Fibroblast of peridontal ligament (primary cell): Measurements from ENCODE around the gene TBX4.
"Not testable (repeated sequence)": the region's sequence is repeated elsewhere in the genome, so short reads cannot be mapped to it uniquely, and the experiment has no call there.

Experiments used
- DNase-seq: peaks from one replicate; pipeline ENCODE4 v3.0.0-alpha.2; 2010; ENCODE audit errors: extremely low read depth

Gene TBX4

DNA sequence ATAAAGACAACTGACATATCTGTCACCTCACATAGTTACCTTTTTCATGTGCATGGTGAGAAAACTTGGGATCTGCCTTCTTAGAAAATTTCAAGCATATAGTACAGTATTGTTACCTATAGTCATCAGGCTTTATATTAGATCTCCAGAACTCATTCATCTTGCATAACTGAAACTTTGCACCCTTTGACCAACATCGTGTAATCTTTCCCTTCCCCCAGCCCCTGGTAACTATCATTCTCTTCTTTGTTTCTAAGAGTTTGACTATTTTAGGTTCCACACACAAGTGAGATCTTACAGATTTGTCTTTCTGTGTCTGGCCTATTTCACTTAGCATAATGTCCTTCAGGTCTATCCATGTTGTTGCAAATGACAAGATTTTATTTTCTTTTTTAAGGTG, 22.9 kb upstream of the TBX4 start:
- DNase-seq, result no peak

DNA sequence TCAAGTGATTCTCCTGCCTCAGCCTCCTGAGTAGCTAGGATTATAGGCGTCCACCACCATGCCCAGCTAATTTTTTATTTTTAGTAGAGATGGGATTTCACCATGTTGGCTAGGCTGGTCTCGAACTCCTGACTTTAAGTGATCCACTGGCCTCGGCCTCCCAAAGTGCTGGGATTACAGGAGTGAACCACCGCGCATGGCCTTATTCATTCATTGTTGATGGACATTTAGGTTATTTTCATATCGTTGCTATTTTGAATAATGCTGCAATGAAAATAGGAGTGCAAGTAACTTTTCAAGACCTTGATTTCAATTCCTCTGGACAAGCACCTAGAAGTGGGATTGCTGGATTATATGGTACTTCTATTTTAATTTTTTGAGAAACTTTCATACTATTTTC, 22.4 kb upstream of the TBX4 start:
- not testable (repeated sequence) for DNase-seq

DNA sequence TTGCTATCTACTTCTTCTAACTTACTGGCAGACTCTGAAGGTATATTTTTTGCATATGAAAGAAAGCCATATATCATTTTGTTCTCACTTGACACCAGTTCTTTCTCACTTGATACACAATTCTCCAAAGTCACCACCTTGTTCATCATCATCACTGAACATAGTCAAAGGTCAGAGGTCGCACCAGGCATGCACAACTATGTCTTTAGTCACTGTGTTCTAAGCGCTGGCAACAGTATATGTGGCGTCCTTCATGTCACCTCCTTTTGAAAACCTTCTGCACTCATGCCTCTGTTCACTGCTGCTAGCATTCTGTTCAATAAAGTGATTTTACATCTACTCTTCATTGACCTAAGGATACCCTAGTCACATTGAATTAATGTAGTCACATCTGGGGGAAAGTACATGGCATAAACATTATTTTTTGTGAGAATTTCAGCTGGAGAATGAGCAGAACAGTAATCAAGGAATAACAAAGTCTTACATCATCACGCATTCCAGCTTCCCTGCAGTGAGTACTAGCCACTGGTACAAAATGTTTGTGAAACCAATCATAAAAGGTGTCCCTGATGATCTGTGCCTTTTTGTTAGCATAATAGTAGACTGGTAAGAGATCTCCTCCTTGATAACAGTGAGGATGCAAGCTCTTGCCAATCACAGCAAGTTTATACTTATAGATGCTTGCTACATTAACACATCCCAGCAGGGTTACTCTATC, 20.5 kb upstream of the TBX4 start:
- DNase-seq, result peak; percentile 33

DNA sequence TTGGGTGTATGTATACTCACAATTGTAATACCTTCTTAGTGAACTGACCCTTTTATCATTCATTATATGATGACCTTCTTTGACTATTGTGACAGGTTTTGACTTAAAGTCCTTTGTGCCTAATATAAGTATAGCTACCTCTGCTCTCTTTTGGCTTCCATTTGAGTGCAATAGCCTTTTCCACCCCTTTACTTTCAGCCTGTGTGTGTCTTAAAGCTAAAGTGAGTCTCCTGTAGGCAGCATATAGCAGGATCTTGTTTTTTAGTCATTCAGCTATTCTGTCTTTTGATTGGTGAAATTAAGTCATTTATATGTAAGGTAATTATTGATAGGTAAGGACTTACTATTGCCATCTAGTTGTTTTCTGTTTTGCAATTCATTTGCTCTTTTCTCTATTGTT, 15.9 kb upstream of the TBX4 start:
- no peak for DNase-seq

DNA sequence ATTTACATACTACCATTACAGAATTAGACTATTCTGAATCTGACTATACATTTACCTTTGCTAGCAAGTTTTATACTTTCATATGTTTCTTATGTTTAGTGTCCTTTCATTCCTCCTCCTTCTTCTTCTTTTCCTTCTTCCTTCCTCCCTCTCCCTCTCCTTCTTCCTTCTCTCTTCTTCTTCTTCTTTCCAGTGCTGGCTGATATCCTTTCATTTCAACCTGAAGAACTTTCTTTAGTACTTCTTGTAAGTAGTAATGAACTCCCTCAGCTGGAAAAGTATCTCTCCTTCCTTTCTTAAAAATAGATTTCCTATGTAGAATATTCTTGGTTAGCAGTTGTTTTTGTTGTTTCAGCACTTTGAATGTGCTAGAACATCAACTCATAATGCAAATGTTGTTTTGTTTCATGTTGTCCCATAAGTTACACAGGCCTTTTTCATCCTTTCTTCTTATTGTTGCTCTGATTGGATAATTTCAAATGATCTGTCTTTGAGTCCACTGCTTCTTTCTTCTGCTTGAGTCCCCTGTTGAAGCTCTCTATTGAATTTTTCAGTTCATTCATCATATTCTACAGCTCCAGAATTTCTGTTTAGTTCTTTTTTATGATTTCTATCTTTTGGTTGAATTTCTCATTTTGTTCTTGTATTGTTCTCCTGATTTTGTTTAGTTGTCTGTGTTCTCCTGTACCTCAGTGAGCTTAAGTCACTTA, 15.1 kb upstream of the TBX4 start:
- DNase-seq, result no peak

DNA sequence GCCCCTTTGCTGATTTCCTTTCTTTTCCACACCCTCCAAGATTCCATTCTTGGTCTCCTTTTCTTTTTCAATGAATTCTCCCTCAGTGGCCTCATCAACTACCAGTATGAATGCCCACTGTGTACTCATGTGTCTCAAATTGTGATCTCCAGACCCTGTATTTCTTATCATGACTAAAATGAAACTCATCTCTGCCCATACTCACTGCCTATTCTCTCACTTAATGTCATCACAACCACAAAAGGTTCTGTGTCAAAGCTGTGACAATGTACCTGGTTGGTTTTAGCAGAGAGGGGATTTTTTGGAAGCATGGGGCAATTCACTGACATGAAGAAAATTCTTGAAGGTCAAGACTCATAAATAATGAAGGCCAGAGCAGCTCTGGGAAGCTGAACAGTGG, 11.5 kb upstream of the TBX4 start:
- DNase-seq, result no peak

DNA sequence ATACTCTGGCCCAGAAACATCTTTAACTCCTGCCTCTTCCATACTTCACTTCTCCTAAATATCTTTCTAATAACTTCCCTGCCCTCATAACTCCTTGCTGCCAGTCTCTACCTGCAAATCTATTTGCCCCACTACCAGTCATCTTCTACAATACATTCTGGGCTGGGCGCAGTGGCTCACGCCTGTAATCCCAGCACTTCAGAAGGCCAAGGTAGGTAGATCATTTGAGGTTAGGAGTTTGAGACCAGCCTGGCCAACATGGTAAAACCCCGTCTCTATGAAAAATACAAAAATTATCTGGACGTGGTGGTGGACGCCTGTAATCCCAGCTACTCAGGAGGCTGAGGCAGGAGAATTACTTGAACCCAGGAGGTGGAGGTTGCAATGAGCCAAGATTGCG, 10.7 kb upstream of the TBX4 start:
- not testable (repeated sequence) for DNase-seq

DNA sequence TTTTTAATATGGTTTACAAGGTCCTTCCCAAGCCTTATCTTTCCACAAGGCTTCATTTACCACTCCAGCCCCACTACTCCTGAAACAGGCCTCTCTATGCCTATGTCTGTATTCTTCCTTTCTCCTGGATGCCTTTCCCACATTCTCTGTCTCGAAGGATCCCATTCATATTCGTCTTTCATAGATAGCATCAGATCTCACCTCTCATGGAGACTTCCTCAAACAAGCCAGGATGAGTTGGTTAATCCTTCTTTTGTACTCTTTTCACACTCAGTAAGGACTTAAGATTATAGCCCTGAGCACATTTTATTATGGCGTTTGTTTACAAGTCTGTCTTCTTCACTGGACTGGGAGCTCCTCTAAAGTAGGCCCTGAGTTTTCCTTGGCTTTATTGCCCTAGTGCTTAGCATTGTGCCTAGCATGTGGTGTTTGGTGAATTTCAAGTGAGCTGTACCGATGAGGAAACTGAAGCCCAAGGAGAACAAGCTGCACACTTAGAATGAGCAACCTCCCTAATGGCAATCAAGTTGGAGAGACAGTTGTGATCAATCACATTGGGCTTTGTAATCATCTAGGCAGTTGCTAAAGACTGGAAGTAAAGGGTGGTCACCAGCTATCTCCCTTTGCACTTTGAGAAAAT, 10.0 kb upstream of the TBX4 start:
- DNase-seq, result no peak

DNA sequence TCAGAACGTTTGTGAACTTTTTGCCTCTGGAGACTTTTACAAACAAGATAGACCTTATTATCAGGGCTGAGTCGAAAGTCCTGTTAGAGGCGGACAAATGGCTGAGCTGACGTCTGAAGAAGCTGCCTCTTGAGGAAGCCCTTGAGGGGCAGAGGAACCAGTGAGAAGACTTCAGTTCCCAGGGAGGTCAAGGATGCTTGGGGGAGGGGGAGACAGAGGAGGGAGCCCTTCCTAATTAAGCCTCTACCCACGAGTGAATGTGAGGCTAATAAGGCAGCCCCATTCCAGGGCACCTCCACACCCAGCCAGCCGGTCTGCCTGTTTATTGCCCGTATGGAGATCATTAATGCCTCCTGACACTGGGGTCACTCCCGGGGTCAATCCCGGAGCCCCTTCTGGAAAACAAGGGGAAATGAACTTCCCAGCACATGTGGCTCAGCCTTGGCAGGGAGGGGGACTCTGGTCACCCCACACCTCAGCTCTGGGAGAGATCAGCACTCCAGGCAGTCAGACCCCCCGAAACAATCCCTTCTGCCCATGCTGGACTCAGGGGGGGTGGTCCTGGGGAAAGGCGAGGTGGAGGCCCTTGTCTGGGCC, 9.2 kb upstream of the TBX4 start:
- no peak for DNase-seq

DNA sequence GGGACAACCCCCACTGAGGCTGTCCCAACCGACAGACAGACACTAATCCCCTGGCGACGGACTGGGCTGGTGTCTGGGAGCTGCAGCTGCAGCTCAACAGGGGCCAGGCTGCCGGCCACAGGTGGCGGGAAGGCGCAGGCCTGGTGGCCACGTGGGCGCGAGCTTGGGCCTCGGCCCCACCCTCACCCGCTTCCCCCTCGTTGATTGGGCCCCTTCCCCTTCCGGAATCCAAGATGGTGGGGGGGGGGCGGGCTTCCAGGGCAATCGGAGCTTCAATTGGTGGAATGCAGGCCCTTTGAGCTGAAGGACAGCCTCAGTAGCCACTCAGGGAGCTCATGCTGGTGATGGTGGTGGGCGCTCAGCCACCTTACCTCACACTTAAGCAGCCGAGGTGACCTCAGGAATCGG, 8.7 kb upstream of the TBX4 start:
- no peak for DNase-seq

DNA sequence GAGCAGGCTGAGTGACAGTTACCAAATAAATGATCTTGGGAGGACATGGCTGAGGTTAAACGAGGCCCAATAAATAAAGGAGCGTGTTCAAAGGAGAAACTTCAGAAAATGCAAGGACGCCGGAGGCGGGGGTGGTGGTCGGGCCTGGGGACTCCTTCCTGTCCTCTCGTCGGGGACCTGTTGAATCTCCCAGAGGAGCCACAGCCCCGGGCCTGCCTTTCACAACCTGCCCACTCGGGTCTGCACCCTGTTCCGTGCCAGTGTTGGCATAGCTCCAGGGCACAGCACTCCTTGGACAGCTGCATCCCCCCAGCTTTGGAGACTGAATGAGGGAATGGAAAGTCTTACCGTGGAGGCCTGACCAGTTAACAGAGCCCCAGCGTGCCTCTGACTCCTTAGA, 8.1 kb upstream of the TBX4 start:
- no peak for DNase-seq

DNA sequence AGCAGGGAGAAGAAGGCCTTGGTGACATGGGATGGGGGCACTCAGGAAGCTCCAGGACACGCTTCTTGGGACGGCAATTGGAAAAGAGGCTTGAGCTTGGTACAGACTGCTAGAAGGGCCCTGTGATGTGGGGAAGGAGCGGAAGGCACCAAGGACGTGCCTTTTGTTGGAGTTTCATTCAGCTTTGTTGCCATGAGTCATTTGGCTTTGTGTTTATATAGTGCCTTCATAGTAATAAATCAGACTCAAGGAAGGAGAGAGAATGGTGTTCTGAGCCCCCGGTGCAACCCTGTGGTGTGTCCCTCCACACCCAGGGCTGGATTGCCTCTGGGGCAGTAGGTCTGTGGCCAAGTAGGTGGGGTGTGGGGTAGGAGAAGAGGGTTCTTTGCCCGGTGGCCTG, 7.4 kb upstream of the TBX4 start:
- DNase-seq, result no peak

DNA sequence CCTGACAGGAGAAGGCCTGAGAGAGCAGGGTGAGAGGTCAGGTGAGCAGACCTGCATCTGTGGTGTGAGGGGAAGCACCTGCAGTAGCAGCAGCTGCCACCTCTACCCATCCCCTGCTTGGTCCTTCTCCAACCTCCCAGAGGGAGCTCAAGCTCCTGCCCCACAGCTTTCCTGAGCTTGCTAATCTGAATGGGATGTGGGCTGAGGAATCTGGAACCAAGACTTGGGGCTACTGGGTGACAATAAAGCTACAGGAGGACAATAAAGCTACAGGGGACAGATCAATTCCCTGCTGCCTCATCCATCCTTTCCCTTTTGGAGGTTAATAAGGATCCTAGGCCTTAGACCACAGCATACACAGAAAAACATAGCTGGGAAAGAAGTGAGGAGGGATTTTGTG, 4.9 kb upstream of the TBX4 start:
- DNase-seq, result no peak

DNA sequence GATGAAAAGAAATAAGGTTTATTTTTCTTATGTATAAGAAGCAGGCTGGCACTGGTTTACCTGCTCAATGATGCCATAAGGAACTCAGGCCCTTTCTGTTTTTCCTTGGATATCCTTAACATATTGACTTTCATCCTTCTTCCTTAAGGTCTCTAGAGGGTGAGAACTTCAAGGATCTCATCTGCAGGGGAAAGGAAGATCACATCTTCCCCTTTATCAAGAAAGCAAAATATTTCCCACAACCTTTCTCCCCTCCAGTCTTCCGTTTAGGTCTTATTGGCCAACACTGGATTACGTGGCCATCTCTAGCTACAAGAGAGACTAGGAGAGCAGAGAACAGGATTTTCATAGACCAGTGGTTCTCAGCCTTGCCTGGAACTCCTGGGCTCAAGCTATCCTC, 4.2 kb upstream of the TBX4 start:
- DNase-seq, result no peak

DNA sequence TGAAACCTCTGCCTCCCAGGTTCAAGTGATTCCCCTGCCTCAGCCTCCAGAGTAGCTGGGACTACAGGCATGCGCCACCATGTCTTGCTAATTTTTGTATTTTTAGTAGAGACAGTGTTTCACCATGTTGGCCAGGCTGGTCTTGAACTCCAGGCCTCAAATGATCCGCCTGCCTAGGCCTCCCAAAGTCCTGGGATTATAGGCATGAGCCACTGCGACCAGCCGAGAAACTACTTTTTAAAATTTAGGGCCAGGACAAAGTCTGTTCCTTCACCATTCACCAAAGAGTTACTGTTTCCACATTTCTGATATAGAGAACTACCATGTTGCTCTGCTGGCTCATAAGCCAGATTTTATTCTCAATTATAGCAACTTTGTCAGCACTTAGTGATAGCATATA, 3.1 kb upstream of the TBX4 start:
- not testable (repeated sequence) for DNase-seq

DNA sequence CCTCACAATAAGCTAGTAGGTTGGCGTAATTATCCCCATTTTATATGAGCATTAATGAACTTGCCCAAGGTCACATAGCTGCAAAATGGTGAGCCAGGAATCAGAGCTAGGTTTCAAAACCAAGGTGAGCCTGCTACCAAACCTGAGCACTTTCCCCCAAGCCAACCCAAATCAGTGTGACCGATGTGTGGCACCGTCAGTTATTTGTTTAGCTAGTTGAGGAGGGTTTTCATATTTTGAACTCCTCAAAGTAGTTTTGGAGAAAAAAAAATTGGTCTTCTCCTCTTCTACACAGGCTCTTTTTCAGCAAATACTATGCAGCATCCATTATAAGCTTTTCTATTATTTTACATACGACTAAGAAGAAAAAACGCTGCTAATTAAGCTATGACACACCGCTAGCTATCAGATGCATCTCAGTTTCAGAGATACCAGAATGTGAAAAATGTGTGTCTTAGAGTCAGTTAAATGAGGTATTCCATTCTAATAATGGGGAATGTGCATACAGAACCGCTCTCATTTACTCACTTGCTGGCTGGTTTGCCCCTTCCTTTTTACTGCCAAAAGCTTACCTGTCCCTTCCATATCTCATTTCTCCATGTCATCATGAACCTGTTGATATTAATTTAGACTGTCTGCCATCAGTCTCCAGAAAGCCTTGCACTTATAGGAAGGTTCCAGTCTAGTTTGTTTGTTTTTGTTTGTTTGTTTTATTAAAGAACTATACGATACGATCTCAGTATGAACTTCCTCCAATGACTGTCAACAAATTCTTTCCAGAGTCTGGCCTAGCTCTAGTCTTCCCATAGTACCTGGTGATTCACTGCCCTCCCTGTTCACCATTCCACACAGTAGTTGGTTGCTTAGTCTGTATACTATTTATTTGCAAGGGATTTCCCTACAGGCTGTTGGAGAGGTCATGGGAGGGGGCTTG, 2.2 kb upstream of the TBX4 start:
- no peak for DNase-seq

DNA sequence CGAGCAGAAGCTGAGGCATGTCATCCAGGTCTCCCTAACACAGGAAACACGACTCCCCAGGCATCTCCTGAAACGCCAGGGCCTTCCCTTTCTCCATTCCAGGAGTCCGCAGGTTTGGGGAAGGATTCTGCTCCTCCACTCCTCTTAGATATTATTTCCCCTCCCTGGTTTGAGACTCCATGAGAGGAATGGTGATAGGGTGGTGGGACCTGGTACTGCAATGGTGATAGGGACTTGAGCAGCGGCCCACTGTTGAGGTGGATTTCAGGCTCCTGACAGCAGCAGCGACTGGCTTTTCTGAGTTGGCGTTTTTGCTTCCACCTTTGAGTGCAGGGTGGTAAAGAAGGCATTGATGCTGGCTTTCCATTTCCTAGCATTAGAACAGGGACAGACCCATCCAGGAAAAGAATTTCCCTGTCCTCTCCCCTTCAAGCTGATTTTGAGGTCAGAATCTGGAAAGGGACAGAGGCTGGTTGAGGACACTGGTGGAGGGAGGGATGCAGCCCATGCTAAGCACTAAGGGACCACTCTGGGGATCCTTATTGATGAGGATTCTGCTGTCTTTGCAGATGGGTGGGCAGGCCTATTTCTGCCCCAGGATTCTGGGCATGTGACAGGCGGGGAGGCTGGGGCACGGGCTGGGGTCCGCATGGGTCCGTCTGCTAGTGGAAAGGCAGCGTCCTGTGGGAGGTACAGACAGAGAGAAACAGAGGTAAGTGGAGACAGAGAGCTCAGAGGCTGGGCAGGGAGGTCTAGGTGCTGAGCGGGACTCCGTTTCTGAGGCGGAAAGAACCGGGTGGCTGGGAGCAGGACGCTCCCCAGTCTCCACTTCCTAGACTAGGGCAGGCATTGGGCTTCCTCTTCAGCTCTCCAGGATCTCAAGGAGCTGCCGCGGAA, 1.3 kb upstream of the TBX4 start:
- DNase-seq, result no peak

DNA sequence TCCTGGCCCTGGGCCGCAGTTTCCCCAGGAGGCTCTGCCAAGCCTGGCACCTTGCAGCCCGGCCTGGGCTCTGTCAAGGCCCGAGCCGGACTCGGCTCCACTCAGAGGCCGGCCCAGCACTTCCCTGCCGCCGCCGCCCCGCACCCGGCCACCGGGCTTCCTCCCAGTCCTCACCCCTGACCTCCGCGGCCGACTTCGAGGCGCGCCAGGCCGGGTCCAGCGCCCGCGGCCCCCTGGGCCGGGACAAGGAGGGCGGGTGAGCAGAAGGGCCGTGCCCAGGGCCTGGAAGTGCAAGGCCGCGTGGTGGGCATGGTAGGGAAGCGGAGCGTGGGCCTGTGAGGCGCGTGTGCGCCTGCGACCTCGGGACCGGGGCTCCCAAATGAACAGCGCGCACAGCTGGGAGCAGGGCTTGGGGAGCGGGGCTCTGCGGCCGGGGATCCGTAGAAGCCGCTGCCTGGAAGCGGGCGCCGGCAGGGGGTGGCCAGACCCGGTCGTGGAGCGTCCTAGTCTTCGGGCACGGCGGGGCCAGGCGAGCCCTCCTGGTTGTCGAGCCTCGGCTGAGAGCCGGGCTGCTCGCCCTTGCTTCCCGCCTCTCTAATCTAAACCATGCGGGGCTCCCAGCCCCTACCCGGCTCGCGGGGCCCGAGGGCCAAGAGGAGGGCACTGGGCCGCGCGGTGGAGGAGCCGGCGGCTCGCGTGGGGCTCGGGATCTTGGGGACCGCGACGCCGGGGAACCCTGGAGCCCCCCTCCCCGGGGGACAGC, 503 bp upstream of the TBX4 start:
- no peak for DNase-seq

DNA sequence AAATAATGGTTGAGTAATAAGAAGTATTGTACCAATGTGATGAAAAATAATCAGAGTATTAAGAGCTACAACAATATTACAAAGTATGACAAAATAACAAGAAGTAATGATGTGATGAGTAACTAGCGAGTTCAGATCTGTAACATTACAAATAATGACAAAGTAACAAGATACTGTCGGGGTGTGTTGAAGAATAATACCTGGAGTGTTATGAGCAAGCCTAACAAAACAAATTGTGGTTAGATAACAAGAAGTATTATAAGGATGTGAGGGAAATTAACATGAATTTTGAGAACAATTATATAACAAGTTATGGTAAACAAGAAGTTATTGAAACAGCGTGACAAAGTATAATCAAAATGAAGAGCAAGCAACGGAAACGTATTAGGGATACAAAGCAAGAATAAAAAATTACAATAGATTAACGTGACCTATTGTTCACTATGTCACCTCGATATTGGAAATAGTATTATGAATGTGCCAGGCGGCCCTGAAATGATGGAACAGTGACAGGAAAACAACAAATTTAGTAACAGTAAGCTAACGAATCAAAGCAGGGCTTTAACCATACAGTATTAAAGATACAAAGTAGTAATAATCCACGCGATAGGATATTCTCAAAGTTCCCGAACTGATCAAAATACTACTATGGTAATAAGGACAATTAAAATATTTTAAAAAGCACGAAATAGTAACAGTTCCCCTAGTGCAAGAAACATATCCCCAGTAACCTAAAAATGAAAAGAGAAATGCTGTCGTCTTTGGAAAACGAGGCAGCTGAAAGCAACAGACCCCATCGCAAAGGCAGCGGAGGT, 1.6 kb downstream of the TBX4 start:
- DNase-seq, result peak; percentile 7
